Heart left ventricle (tissue), 16 donors: ENCODE results near the gene PPM1F. TPM values are rescaled to one million over a fixed set of nuclear protein-coding genes. Genes with fewer than 3 reads are reported as not detected.
A peak's percentile ranks its signal among the peaks of the same experiment; 100 is the strongest.

ENCODE experiments used
- ATAC-seq, 4 donors: fragments of 200-7000 bp; cut with Tn5 transposase; one replicate each; pipeline ENCODE4 v1.9.1; 2020 to 2022; ENCODE audit warnings: moderate library complexity in 4 of 4, mild to moderate bottlenecking in 3 of 4, moderate number of reproducible peaks in 1 of 4
- DNase-seq, 5 donors: peaks; one replicate each; pipeline ENCODE4 v3.0.0-alpha.2; 2020
- H3K27ac ChIP-seq, 12 donors: fragments of 200-600 bp; sonication (generic) in 4 of 12; one replicate each; pipeline versions ENCODE4 v1.5.0 to v1.8.0; 2016 to 2022; ENCODE audit warnings: mild to moderate bottlenecking in 2 of 12
- H3K27me3 ChIP-seq, 9 donors: fragments of 200-600 bp; sonication (generic) in 2 of 9; one replicate each; pipeline versions ENCODE4 v1.5.1 to v1.8.0; 2016 to 2022; ENCODE audit warnings: mild to moderate bottlenecking in 3 of 9
- H3K36me3 ChIP-seq, 9 donors: fragments of 200-600 bp; sonication (generic) in 2 of 9; one replicate each; pipeline versions ENCODE4 v1.5.0 to v1.8.0; 2018 to 2022; ENCODE audit warnings: mild to moderate bottlenecking in 2 of 9
- H3K4me1 ChIP-seq, 12 donors: fragments of 200-600 bp; sonication (generic) in 4 of 12; one replicate each; pipeline versions ENCODE4 v1.5.0 to v1.8.0; 2016 to 2022; ENCODE audit warnings: mild to moderate bottlenecking in 3 of 12
- H3K4me3 ChIP-seq, 12 donors: fragments of 200-600 bp; sonication (generic) in 4 of 12; one replicate each; pipeline versions ENCODE4 v1.5.0 to v1.8.0; 2017 to 2022; ENCODE audit warnings: mild to moderate bottlenecking in 9 of 12, moderate library complexity in 4 of 12
- H3K9me3 ChIP-seq, 12 donors: fragments of 200-600 bp; sonication (generic) in 4 of 12; one replicate each; pipeline versions ENCODE4 v1.5.0 to v1.8.0; 2016 to 2022; ENCODE audit warnings: mild to moderate bottlenecking in 1 of 12
- POLR2A ChIP-seq, 2 donors: fragments of 450-650 bp; IDR thresholded peaks; one replicate each; pipeline ENCODE4 v1.6.1; 2017; ENCODE audit warnings: antibody characterized with exemption in 2 of 2, mild to moderate bottlenecking in 2 of 2, moderate library complexity in 2 of 2
- WGBS, 4 donors: extraction: QIAGEN DNeasy Blood & Tissue Kit in 2 of 4; methylation state at CpG; one replicate each; pipeline versions ENCODE4 v1.1.5 to v1.1.7; 2013 to 2018; 5-methylcytosine and 5-hydroxymethylcytosine counted together
- intact Hi-C, 10 donors: fragments of 100-400 bp; cut with DNase I; formaldehyde crosslinking; loops; one replicate each; pipeline versions ENCODE4 v1.11.1 to v1.14.2; 2022
- polyA plus RNA-seq, 2 donors: library from polyadenylated mRNA; stranded (reverse); fragments of 200-250 nt; gene quantifications; one replicate each; pipeline ENCODE4 v1.2.3, GENCODE V29; 2013
- total RNA-seq, 9 donors: library from RNA; depleted of rRNA in 2 of 9; stranded (reverse); fragments of >200 nt in 2 of 9; fragmentation: NEBNext Ultra II Directional in 3 of 9; extraction: Animal tissue kit (Norgen Biotek cat#: 25700) in 3 of 9; gene quantifications; one replicate each; pipeline versions ENCODE4 v1.1.0 to v1.2.4, GENCODE V29; 2016 to 2023
- TF ChIP-seq, protein P1 (sequence below), 12 donors: fragments of 200-600 bp; sonication (generic) in 4 of 12; IDR thresholded peaks; one replicate each; pipeline versions ENCODE4 v1.5.0 to v1.8.0; 2018 to 2022; ENCODE audit warnings: antibody characterized with exemption in 12 of 12, mild to moderate bottlenecking in 5 of 12
- donor health status: ischemic (EF 13 %, LVEDD 7.1; RV severe dilation, severe dysfunction).
- donor health status: healthy with polysubstance abuse.
- donor health status: DM: no; HTN: yes; CAD: no.
- donor health status: DM: no; HTN: no; CAD: no.
- donor health status: ischemic (EF 25% LVEDD 6.9; RV normal size, moderate dysfunction).
- donor health status: ischemic (EF 25% LVEDD 5.7; RV mildly dilated, moderate dysfunction).
- donor health status: healthy.
- donor health status: DM: yes; HTN: yes; CAD: no.
- donor health status: ischemic (EF 35%, LVEDD 5.7; RV mildly dilated, moderate dysfunction).
- donor health status: nonischemic (EF 11% LVEDD 7.7; RV severe dilation, severe dysfunction).
- donor health status: DM: yes; HTN: yes; CAD: no.
- donor health status: PGD.
- donor health status: ischemic (EF 29% LVEDD 5.4; RV normal size, mild dysfunction).
- donor health status: nonischemic (EF 23%, LVEDD 6.1; RV moderate dilation, normal function).

Gene PPM1F
- total and polyA plus RNA-seq, 11 donors, result 12.1 to 51.1 (median 20.2) TPM

DNA sequence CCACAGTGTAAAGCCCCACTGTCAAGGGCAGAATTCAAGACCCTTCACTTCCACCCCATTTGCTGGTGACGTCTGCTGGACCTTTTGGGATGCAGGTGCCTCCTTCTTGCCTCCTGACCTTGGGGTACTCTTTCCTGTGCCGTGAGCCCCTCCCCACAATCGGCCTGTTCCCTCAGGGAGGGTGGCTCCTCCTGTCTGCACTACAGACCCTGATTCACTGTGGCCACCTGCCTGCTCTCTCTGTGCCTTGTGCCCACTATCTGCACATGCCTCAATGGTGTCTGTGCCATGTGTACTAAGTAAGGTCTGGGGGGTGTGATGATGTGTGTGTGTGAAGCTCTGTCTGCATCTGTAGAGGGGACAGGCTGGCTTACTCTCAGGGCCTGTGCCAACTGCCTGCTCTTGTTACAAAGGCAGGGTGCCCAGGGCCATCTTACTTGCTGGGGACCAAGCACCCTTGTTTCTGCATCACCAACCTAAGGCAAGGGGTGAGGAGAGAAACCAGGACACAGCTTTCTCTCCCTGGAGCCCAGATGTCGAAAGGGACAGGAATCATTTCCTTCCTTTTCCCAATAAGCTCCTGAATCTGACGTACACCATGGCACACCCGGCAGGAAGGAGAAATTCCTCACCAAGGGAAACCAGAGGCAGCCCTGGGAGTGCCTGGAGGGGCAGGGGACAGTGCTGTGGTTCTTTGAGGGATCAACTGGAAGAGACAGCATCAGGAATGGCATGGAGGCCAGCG, 3.7 kb downstream of the PPM1F start:
- 68 to 77% (median 69%) methylated on average over 6 to 7 of the region's 7 CpGs for WGBS, 4 donors
- no peaks in the 10 kb centered on the region for H3K27me3 ChIP-seq
- DNase-seq (peak in 1 of 5 donors; percentile 42), ATAC-seq (peak in 1 of 4 donors; percentile 50)
- H3K36me3 ChIP-seq, result peaks cover 0 to 23% (median 17%) of the 10 kb centered on the region in 9 donors
- H3K4me1 ChIP-seq, result peaks cover 7 to 85% (median 66%) of the 10 kb centered on the region in 12 donors
- TF ChIP-seq, protein P1, sequence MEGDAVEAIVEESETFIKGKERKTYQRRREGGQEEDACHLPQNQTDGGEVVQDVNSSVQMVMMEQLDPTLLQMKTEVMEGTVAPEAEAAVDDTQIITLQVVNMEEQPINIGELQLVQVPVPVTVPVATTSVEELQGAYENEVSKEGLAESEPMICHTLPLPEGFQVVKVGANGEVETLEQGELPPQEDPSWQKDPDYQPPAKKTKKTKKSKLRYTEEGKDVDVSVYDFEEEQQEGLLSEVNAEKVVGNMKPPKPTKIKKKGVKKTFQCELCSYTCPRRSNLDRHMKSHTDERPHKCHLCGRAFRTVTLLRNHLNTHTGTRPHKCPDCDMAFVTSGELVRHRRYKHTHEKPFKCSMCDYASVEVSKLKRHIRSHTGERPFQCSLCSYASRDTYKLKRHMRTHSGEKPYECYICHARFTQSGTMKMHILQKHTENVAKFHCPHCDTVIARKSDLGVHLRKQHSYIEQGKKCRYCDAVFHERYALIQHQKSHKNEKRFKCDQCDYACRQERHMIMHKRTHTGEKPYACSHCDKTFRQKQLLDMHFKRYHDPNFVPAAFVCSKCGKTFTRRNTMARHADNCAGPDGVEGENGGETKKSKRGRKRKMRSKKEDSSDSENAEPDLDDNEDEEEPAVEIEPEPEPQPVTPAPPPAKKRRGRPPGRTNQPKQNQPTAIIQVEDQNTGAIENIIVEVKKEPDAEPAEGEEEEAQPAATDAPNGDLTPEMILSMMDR (IDR thresholded peaks at IDR 0.05), result no peak
- no peak for TF ChIP-seq POLR2A (IDR thresholded peaks at IDR 0.05)
- no peaks in the 10 kb centered on the region for H3K9me3 ChIP-seq
- peak overlapping the region in 8 of 12 donors; percentile 8 to 73 (median 24) for H3K4me3 ChIP-seq
- peak overlapping the region; percentile 22 to 98 (median 78) for H3K27ac ChIP-seq
- intact Hi-C loops, result loop anchor here in 1 of 10 donors (1.0 kb wide), 1 partner anchor 10 kb away; no protein-coding TSS in a partner anchor

- Histone ChIP-seq H3K36me3 (peaks cover 0 to 26% (median 19%) of the 10 kb centered on the region in 9 donors), H3K4me3 (no peak overlapping the region), H3K27ac (peak overlapping the region in 11 of 12 donors; percentile 63 to 98 (median 80)), H3K27me3 (no peaks in the 10 kb centered on the region), H3K4me1 (peaks cover 11 to 91% (median 72%) of the 10 kb centered on the region in 12 donors), H3K9me3 (no peaks in the 10 kb centered on the region)
- 72 to 80% (median 76%) methylated on average over 8 of the region's 8 CpGs for WGBS, 4 donors
- DNase-seq (no peak), ATAC-seq (no peak)
- intact Hi-C loops, result no loop called here
- TF ChIP-seq, protein P1 (IDR thresholded peaks at IDR 0.05), result no peak
- no peak for TF ChIP-seq POLR2A (IDR thresholded peaks at IDR 0.05)
Observed at GRCh38 chr22:21948390-21948789, 4.3 kb downstream of the PPM1F start.

DNA sequence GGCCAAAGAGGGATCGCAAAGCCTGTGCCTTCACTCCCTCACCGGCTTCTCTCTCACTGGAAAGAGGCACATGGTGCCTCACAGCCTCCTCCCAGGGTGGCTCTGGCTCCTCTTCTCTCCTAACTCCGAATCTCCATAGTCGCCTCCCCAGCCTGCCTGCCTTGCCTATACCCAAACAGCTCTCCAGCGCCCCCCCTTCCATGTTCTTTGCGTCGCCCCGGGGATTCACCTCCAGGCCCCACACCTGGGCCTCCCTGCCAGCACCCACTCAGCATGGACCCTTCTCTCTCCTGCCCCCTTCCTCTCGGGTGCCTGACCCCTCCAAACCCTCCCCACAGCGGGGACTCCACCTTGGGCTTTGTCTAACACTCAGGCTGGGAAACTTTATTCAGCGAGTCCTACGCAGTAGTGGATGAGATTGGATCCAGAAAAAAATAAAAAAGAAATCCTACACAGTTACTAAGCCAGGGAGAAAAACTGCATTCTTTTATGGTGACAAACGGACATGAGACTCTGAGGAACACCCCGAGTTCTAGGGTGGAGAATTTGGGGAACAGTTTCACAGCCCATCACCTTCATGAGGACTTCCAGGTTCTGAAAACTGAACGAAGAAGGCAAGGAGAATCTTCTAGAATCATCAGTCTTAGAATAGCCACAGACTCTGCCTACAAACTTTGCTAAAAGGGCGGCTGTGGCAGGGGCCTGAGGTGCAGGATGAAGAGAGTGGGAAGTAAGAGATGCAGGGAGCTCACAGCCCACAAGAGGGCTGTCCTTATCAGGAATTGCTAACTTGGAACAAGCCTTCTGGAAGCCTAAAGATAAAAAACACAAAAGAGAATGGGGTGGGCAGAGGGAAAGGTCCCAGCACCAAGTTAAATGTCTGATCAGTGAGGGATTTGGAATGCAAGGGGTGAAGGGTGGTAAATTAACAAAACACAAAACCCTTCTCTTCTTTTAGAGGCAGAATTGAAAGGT, 5.3 kb downstream of the PPM1F start:
- Histone ChIP-seq H3K27me3 (no peaks in the 10 kb centered on the region), H3K9me3 (no peaks in the 10 kb centered on the region), H3K4me3 (no peak overlapping the region), H3K4me1 (peaks cover 15 to 96% (median 79%) of the 10 kb centered on the region in 12 donors), H3K36me3 (peaks cover 0 to 26% (median 19%) of the 10 kb centered on the region in 9 donors), H3K27ac (peak overlapping the region in 11 of 12 donors; percentile 63 to 98 (median 93))
- peak in 1 of 5 donors; percentile 21 for DNase-seq
- no peak for TF ChIP-seq POLR2A (IDR thresholded peaks at IDR 0.05)
- TF ChIP-seq, protein P1 (IDR thresholded peaks at IDR 0.05), result peak in 11 of 12 donors; percentile 5 to 64 (median 47)
- ATAC-seq, result peak in 2 of 4 donors; percentile 18 to 20
- intact Hi-C loops, result no loop called here
- WGBS, 4 donors, result 54 to 70% (median 58%) methylated on average over 16 of the region's 16 CpGs
